Measurements from ENCODE around the gene ENOX1. TPM values are rescaled to one million over a fixed set of nuclear protein-coding genes. Genes with fewer than 3 reads are reported as not detected.

Gene ENOX1
- polyA plus RNA-seq, 3 donors, result 0.04 TPM; not detected in 2

DNA sequence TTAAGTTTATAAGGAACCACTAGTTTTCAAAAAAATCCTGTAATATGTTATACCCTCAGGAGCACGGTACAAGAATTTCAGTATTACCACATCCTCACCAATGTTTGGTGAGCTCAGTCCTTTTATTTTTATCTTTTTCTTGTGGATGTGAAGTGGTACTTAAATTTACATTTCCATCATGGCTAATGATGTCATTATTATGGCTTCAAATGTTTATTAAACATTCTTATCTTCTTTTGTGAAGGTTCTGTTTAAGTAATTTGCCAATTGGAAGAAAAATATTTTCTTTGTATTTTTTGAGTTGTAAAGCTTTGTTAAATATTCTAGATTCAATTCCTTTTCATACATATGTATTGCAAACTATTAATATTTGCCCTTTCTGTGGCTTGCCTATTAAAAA is 291.0 kb downstream of the ENOX1 start:
- H3K36me3 ChIP-seq (replicated peaks in 1 of 2; ENCODE audit: control insufficient read depth in 1 of 2, insufficient read depth in 2 of 2, low read length in 2 of 2), result no peaks in the 10 kb centered on the region
- no peak overlapping the region for H3K27ac Mint-ChIP-seq
- H3K36me3 Mint-ChIP-seq, result no peaks in the 10 kb centered on the region
- no peak for TF ChIP-seq CTCF (IDR thresholded peaks at IDR 0.05)
- H3K4me1 ChIP-seq (ENCODE audit: control insufficient read depth in 1 of 2, insufficient read depth in 2 of 2, low read length in 2 of 2), result no peaks in the 10 kb centered on the region
- H2AFZ ChIP-seq (ENCODE audit: insufficient read depth, low read depth, low read length, poor library complexity, severe bottlenecking), result no peak overlapping the region
- H3K9me3 ChIP-seq (replicated peaks in 1 of 2; ENCODE audit: control insufficient read depth in 1 of 2, insufficient read depth in 1 of 2, low read length in 2 of 2), result peaks cover 0 to 8% of the 10 kb centered on the region in 2 donors
- peaks cover 1 to 11% (median 9%) of the 10 kb centered on the region in 7 donors for H3K9me3 Mint-ChIP-seq
- H3K4me2 ChIP-seq (replicated peaks; ENCODE audit: extremely low read depth, low read length, poor library complexity, severe bottlenecking), result no peak overlapping the region
- intact Hi-C loops (cut with micrococcal nuclease), result no loop called here
- H3K79me2 ChIP-seq (ENCODE audit: insufficient read depth, low read length), result no peaks in the 10 kb centered on the region
- WGBS (ENCODE audit: insufficient coverage), result no CpG with 5 or more reads among the region's 1 CpG
- DNase-seq, result no peak
- no peak overlapping the region for H3K4me3 ChIP-seq (replicated peaks in 1 of 3; ENCODE audit: low read depth in 2 of 3, low read length in 3 of 3)
- H3K27me3 ChIP-seq (ENCODE audit: control insufficient read depth in 2 of 2, insufficient read depth in 2 of 2, low read length in 2 of 2), result peaks cover 0 to 6% of the 10 kb centered on the region in 2 donors
- H3K27ac ChIP-seq (ENCODE audit: low read depth in 1 of 2, low read length in 2 of 2), result no peak overlapping the region
- H3K9ac ChIP-seq (ENCODE audit: insufficient read depth, low read length, poor library complexity, severe bottlenecking), result no peak overlapping the region
- H4K20me1 ChIP-seq (ENCODE audit: insufficient read depth, low read length), result no peaks in the 10 kb centered on the region
- H3K4me3 Mint-ChIP-seq, result no peak overlapping the region
- H3K27me3 Mint-ChIP-seq (ENCODE audit: low read depth in 3 of 3), result peaks cover 1 to 6% (median 3%) of the 10 kb centered on the region in 3 donors
- no peaks in the 10 kb centered on the region for H3K4me1 Mint-ChIP-seq

- H3K4me1 Mint-ChIP-seq, result no peaks in the 10 kb centered on the region
- H3K27me3 ChIP-seq (ENCODE audit: control insufficient read depth in 2 of 2, insufficient read depth in 2 of 2, low read length in 2 of 2), result peaks cover 0 to 6% of the 10 kb centered on the region in 2 donors
- no CpG with 5 or more reads among the region's 4 CpGs for WGBS (ENCODE audit: insufficient coverage)
- H3K36me3 Mint-ChIP-seq, result no peaks in the 10 kb centered on the region
- H2AFZ ChIP-seq (ENCODE audit: insufficient read depth, low read depth, low read length, poor library complexity, severe bottlenecking), result no peak overlapping the region
- peaks cover 3 to 8% (median 7%) of the 10 kb centered on the region in 7 donors for H3K9me3 Mint-ChIP-seq
- H3K27ac ChIP-seq (ENCODE audit: low read depth in 1 of 2, low read length in 2 of 2), result no peak overlapping the region
- TF ChIP-seq CTCF (IDR thresholded peaks at IDR 0.05), result no peak
- no peaks in the 10 kb centered on the region for H3K4me1 ChIP-seq (ENCODE audit: control insufficient read depth in 1 of 2, insufficient read depth in 2 of 2, low read length in 2 of 2)
- intact Hi-C loops (cut with micrococcal nuclease), result no loop called here
- H3K9me3 ChIP-seq (replicated peaks in 1 of 2; ENCODE audit: control insufficient read depth in 1 of 2, insufficient read depth in 1 of 2, low read length in 2 of 2), result peaks cover 0 to 8% of the 10 kb centered on the region in 2 donors
- H3K36me3 ChIP-seq (replicated peaks in 1 of 2; ENCODE audit: control insufficient read depth in 1 of 2, insufficient read depth in 2 of 2, low read length in 2 of 2), result no peaks in the 10 kb centered on the region
- DNase-seq, result no peak
- H3K4me2 ChIP-seq (replicated peaks; ENCODE audit: extremely low read depth, low read length, poor library complexity, severe bottlenecking), result no peak overlapping the region
- H3K27me3 Mint-ChIP-seq (ENCODE audit: low read depth in 3 of 3), result peaks cover 1 to 6% (median 3%) of the 10 kb centered on the region in 3 donors
- H3K4me3 Mint-ChIP-seq, result no peak overlapping the region
- H3K27ac Mint-ChIP-seq, result no peak overlapping the region
- H4K20me1 ChIP-seq (ENCODE audit: insufficient read depth, low read length), result no peaks in the 10 kb centered on the region
- no peaks in the 10 kb centered on the region for H3K79me2 ChIP-seq (ENCODE audit: insufficient read depth, low read length)
- no peak overlapping the region for H3K4me3 ChIP-seq (replicated peaks in 1 of 3; ENCODE audit: low read depth in 2 of 3, low read length in 3 of 3)
- H3K9ac ChIP-seq (ENCODE audit: insufficient read depth, low read length, poor library complexity, severe bottlenecking), result no peak overlapping the region
These were observed 292.6 kb downstream of the ENOX1 start for GRCh38 chr13:43494206-43494605.
